GM12874 (cell line): ENCODE measurements around the gene CPS1.

Experiments
- CTCF ChIP-seq: IDR thresholded peaks from 2 replicates; pipeline ENCODE4 v1.5.1; 2011; ENCODE audit warnings: low read depth, mild to moderate bottlenecking, control low read depth, low read length, moderate library complexity; ENCODE audit not compliant: insufficient read depth

Gene CPS1

GRCh38 chr2:210539035-210539434 lies 17.4 kb upstream of the CPS1 start:
- TF ChIP-seq CTCF: no peak

GRCh38 chr2:210539578-210540416 lies 16.6 kb upstream of the CPS1 start:
- TF ChIP-seq CTCF: no peak

- no peak for TF ChIP-seq CTCF
Observed at GRCh38 chr2:210540471-210540870, 15.9 kb upstream of the CPS1 start.

GRCh38 chr2:210540900-210541289 lies 15.5 kb upstream of the CPS1 start:
- TF ChIP-seq CTCF: no peak

GRCh38 chr2:210541290-210541902 lies 15.0 kb upstream of the CPS1 start:
- TF ChIP-seq CTCF: no peak

- TF ChIP-seq CTCF: no peak
Observed at GRCh38 chr2:210544007-210544590, 12.3 kb upstream of the CPS1 start.

GRCh38 chr2:210544831-210545230 lies 11.6 kb upstream of the CPS1 start:
- no peak for TF ChIP-seq CTCF
